HFFc6 (cell line): ENCODE measurements around the gene ALDH1L2. TPM values are rescaled to one million over a fixed set of nuclear protein-coding genes. Genes with fewer than 3 reads are reported as not detected.

ENCODE experiments used
- DNase-seq: peaks from one replicate; pipeline ENCODE4 v3.0.0-alpha.2; 2018
- H3K27ac Mint-ChIP-seq: 2 replicates; pipeline ENCODE4 v1.8.0; 2020; ENCODE audit warnings: mild to moderate bottlenecking, mixed read lengths
- H3K27me3 Mint-ChIP-seq: 2 replicates; pipeline ENCODE4 v1.8.0; 2021; ENCODE audit warnings: mild to moderate bottlenecking, moderate library complexity, mixed read lengths; ENCODE audit not compliant: insufficient read depth
- H3K36me3 Mint-ChIP-seq: 2 replicates; pipeline ENCODE4 v1.8.0; 2021; ENCODE audit warnings: low read depth, mixed read lengths
- H3K4me1 Mint-ChIP-seq: 2 replicates; pipeline ENCODE4 v1.8.0; 2020; ENCODE audit warnings: low read depth, mixed read lengths
- H3K4me3 Mint-ChIP-seq: 2 replicates; pipeline ENCODE4 v1.8.0; 2020; ENCODE audit warnings: mild to moderate bottlenecking, moderate library complexity, mixed read lengths
- H3K9me3 Mint-ChIP-seq: 2 replicates; pipeline ENCODE4 v1.8.0; 2020; ENCODE audit warnings: mild to moderate bottlenecking, mixed read lengths
- total RNA-seq, 6 experiments: library from RNA; stranded (reverse); fragmentation: NEBNext Ultra II Directional; extraction: Animal tissue kit (Norgen Biotek cat#: 25700); gene quantifications; 2 replicates in 1 of 6; 3 replicates in 5 of 6; pipeline ENCODE4 v1.2.3, GENCODE V29; 2021
- TF ChIP-seq, protein P1 (sequence below): fragments of 200-600 bp; sonication (generic); IDR thresholded peaks from 2 replicates; pipeline ENCODE4 v1.5.0; 2021; ENCODE audit warnings: antibody characterized with exemption, mild to moderate bottlenecking

The ALDH1L2 gene
- total RNA-seq, 6 experiments from 2014 or later, result 36.9 to 50.8 (median 41.6) TPM

DNA sequence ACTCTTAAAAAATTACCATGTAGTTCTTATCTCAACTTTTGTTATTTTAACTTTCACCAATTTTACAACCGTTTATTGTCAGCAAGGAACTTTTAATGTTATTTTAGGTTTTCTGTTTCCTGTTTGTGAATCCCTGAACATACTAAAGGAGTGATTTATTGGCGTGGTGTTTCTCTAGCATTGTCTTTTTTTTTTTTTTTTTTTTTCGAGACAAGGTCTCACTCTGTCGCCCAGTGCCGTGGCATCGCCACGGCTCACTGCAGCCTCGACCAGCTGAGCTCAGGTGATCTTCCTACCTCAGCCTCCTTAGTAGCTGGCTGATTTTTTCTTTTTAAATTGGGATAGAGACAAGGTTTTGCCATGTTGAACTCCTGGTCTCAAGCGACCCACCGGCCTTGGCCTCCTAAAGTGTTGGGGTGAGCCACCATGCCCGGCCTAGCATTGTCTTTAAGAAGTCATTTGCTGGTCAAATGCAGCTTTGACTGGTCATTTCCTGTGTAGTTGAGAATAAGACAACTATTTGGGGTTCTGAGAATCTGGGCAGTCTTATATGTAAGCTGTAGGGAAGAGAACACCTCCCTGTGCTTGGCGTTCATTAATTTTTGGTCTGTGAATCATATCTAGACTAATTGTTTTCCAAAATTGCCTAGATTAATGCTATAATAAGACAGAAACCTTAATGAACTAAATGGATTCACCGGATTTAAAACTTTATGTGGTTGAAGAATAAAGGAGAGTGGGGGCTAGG is 25.4 kb upstream of the ALDH1L2 start:
- Mint-ChIP-seq H3K4me1 (peaks cover 57% of the 10 kb centered on the region), H3K36me3 (peaks cover 27% of the 10 kb centered on the region), H3K9me3 (no peaks in the 10 kb centered on the region), H3K27me3 (peaks cover 4% of the 10 kb centered on the region; the same call in 1 of the 2 replicates), H3K27ac (peak overlapping the region; percentile 86), H3K4me3 (peak overlapping the region; percentile 91)
- TF ChIP-seq, protein P1, sequence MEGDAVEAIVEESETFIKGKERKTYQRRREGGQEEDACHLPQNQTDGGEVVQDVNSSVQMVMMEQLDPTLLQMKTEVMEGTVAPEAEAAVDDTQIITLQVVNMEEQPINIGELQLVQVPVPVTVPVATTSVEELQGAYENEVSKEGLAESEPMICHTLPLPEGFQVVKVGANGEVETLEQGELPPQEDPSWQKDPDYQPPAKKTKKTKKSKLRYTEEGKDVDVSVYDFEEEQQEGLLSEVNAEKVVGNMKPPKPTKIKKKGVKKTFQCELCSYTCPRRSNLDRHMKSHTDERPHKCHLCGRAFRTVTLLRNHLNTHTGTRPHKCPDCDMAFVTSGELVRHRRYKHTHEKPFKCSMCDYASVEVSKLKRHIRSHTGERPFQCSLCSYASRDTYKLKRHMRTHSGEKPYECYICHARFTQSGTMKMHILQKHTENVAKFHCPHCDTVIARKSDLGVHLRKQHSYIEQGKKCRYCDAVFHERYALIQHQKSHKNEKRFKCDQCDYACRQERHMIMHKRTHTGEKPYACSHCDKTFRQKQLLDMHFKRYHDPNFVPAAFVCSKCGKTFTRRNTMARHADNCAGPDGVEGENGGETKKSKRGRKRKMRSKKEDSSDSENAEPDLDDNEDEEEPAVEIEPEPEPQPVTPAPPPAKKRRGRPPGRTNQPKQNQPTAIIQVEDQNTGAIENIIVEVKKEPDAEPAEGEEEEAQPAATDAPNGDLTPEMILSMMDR, result no peak
- peak; percentile 52 for DNase-seq

DNA sequence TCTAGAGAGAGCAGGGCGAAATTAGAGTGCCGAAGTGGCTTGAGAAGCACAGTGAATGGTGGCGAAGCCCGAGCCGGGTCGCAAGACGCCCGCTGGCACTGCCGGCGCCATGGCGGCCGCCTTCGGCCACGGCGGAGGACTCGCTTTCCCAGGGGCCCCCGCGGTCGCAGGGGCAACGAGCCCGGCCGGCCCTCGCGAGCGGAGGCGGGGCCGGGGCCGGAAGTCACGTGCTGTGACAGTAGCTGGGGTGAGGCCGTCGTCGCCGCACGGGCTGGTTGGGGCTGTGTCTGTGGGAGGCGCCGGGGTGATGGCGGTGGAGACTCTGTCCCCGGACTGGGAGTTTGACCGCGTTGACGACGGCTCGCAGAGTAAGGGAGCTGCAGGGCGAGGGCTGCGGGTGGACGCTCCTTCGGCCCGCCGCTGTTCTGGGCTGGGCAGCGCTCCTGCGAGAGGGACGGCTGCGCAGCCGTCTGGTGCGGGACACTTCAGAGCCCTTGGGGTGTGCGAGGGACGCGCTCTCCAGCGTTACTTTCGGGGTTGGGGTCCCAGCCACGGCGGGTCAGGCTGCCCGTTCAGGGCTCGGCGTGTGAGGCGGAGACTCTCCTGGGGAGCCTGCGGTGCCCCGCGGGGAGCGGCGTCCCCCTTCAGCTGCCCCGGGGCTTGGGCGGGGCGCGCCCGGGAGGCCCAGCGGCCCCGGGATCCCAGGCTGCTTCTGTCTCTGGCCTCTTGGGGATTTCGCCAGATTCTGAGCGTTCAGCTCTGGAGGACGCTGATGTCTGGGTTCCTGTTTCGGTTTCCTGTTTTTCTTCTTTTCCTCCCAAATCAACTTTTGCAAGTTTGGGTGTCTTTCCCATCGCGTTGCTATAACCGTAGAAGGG is 23.5 kb upstream of the ALDH1L2 start, which contains the start of gene WASHC4:
Gene WASHC4, plus strand, starts transcription at position 238 of the 878 bp plus-strand sequence. Its CDS starts 70 bp downstream, at position 308.
- peak within 1 kb of the TSS; percentile 86 for H3K27ac Mint-ChIP-seq
- H3K36me3 Mint-ChIP-seq, result peaks cover 16% of the 10 kb centered on the region
- H3K4me3 Mint-ChIP-seq, result peak within 1 kb of the TSS; percentile 91
- DNase-seq, result peak; percentile 87
- TF ChIP-seq, protein P1, result no peak
- H3K9me3 Mint-ChIP-seq, result no peaks in the 10 kb centered on the region
- H3K27me3 Mint-ChIP-seq, result peaks cover 4% of the 10 kb centered on the region; the same call in 1 of the 2 replicates
- peaks cover 47% of the 10 kb centered on the region for H3K4me1 Mint-ChIP-seq

DNA sequence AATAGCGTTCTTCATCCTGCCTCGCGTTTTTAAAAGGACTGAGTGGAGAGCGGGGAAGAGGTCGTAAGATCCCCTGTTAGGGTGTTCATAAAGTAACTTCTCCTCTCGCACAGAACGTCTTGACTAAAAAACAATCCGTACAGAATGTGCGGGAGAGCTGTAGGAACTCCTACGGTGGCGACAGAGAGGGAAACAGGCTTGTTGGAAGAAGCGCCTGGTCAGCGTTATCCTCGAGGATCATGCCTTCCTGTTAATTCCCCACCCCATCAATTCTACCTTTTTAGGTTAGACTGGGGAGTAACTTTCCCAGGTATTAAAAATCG is 22.9 kb upstream of the ALDH1L2 start:
- Mint-ChIP-seq H3K27ac (peak overlapping the region; percentile 86), H3K9me3 (no peaks in the 10 kb centered on the region), H3K36me3 (peaks cover 10% of the 10 kb centered on the region), H3K4me1 (peaks cover 41% of the 10 kb centered on the region), H3K27me3 (peaks cover 4% of the 10 kb centered on the region; the same call in 1 of the 2 replicates), H3K4me3 (peak overlapping the region; percentile 91)
- TF ChIP-seq, protein P1, result no peak
- no peak for DNase-seq

DNA sequence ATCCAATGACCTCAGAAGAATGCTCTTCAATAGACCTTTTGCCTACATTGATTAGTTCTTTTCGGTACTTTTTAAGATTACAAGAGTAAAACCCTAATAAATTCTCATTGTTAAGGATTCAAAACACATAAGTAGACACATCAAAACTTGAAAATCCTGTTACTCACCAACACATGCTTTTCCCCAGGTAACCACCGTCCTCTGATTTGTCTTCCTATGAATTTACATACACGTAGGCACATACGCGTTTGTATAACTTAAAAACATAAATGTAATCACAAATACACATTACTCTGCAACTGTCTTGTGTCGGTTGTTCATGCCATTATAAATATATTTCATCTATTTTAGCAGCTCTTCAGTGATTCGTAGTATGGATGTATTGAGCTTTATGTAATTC is 22.4 kb upstream of the ALDH1L2 start:
- no peak for DNase-seq
- Mint-ChIP-seq H3K36me3 (peaks cover 5% of the 10 kb centered on the region; the same call in 1 of the 2 replicates), H3K9me3 (no peaks in the 10 kb centered on the region), H3K4me1 (peaks cover 36% of the 10 kb centered on the region), H3K4me3 (peak overlapping the region; percentile 91), H3K27ac (no peak overlapping the region; the same call in 1 of the 2 replicates), H3K27me3 (peaks cover 4% of the 10 kb centered on the region; the same call in 1 of the 2 replicates)
- TF ChIP-seq, protein P1, result no peak

DNA sequence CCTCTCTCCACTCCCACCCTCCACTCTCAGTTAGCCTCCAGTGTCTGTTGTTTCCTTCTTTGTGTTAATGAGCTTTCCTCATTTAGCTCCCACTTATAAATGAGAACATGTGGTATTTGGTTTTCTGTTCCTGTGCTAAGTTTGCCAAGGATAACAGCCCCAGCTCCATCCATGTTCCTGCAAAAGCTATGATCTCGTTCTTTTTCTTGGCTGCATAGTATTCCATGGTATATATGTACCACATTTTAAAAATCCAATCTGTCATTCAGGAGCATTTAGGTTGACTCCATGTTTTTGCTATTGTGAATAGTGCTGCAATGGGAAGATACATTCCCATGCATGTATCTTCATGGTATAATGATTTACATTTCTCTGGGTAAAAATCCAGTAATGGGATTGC is 20.5 kb upstream of the ALDH1L2 start:
- no peak for DNase-seq
- TF ChIP-seq, protein P1, result no peak
- Mint-ChIP-seq H3K9me3 (no peaks in the 10 kb centered on the region), H3K4me3 (no peak overlapping the region), H3K27ac (no peak overlapping the region), H3K36me3 (0 out of 2 replicates have a peak, but pooled peaks cover 5% of the 10 kb centered on the region), H3K27me3 (peaks cover 4% of the 10 kb centered on the region; the same call in 1 of the 2 replicates), H3K4me1 (peaks cover 34% of the 10 kb centered on the region)
